H1 (cell line): ENCODE measurements around the gene MCF2L. TPM values are rescaled to one million over a fixed set of nuclear protein-coding genes. Genes with fewer than 3 reads are reported as not detected.

Experiments
- CTCF ChIA-PET: fragments of 300-600 bp; sonication (Branson Sonifier 250); formaldehyde crosslinking; loops from one replicate; lab custom pipeline; 2021; ENCODE audit not compliant: partially characterized antibody; lab: Charles Lee
- POLR2A ChIA-PET: fragments of 300-600 bp; sonication (Branson Sonifier 250); formaldehyde crosslinking; loops from one replicate; lab custom pipeline; 2021; ENCODE audit warnings: inconsistent platforms; ENCODE audit not compliant: partially characterized antibody; lab: Charles Lee
- DNase-seq, 2 experiments: peaks; one replicate each; pipeline versions ENCODE4 v3.0.0 to v3.0.0-alpha.2; 2010 to 2022; ENCODE audit warnings: low spot score in 2 of 2, low read depth in 1 of 2, mixed read lengths in 1 of 2
- FAIRE-seq: peaks from 2 replicates; lab custom pipeline; 2011; peaks lifted over from hg19 to GRCh38; lab: Jason Lieb, UNC
- H2AFZ ChIP-seq: 2 replicates; pipeline ENCODE4 v1.8.1; 2012; ENCODE audit warnings: low read length, inconsistent platforms
- H2AK5ac ChIP-seq: 2 replicates; pipeline ENCODE4 v1.6.1; 2013; ENCODE audit warnings: low read depth, low read length
- H2BK120ac ChIP-seq: replicated peaks from 2 replicates; pipeline ENCODE3; 2013; ENCODE audit warnings: low read depth, low read length, inconsistent platforms
- H2BK12ac ChIP-seq: 2 replicates; pipeline ENCODE4 v1.6.1; 2013; ENCODE audit warnings: low read depth, low read length
- H2BK15ac ChIP-seq: 2 replicates; pipeline ENCODE4 v1.6.1; 2013; ENCODE audit warnings: low read length
- H2BK20ac ChIP-seq: 2 replicates; pipeline ENCODE4 v1.6.1; 2013; ENCODE audit warnings: low read length
- H2BK5ac ChIP-seq: 2 replicates; pipeline ENCODE4 v1.6.1; 2013; ENCODE audit warnings: low read depth, low read length
- H3K14ac ChIP-seq: 2 replicates; pipeline ENCODE4 v1.6.1; 2013; ENCODE audit warnings: inconsistent platforms; ENCODE audit not compliant: insufficient read length
- H3K18ac ChIP-seq: 2 replicates; pipeline ENCODE4 v1.6.1; 2013; ENCODE audit warnings: low read length; ENCODE audit errors: extremely low read depth
- H3K23ac ChIP-seq: 2 replicates; pipeline ENCODE4 v1.6.1; 2013; ENCODE audit warnings: inconsistent platforms; ENCODE audit not compliant: insufficient read length
- H3K23me2 ChIP-seq: 2 replicates; pipeline ENCODE4 v1.6.1; 2013; ENCODE audit warnings: low read depth, low read length
- H3K27ac ChIP-seq: 2 replicates; pipeline ENCODE4 v1.6.1; 2011; ENCODE audit warnings: low read depth, low read length, inconsistent platforms
- H3K27me3 ChIP-seq, 4 experiments: replicated peaks in 1 of 4; 1 replicate in 1 of 4; 2 replicates in 3 of 4; pipeline versions ENCODE4 v1.6.1 to v1.8.1; 2011 to 2013; ENCODE audit warnings: low read length in 3 of 4, mild to moderate bottlenecking in 3 of 4, inconsistent platforms in 2 of 4, mixed read lengths in 2 of 4, moderate library complexity in 1 of 4; ENCODE audit not compliant: control insufficient read depth in 3 of 4, insufficient read depth in 3 of 4; ENCODE audit errors: extremely low read depth in 1 of 4
- H3K36me3 ChIP-seq, 4 experiments: 2 replicates each; pipeline versions ENCODE4 v1.6.1 to v1.8.1; 2011 to 2013; ENCODE audit warnings: mild to moderate bottlenecking in 4 of 4, low read length in 3 of 4, moderate library complexity in 2 of 4, control low read depth in 1 of 4, inconsistent platforms in 1 of 4; ENCODE audit not compliant: insufficient read depth in 4 of 4, control insufficient read depth in 2 of 4
- H3K4ac ChIP-seq: replicated peaks from 2 replicates; pipeline ENCODE3; 2013; ENCODE audit warnings: low read length, low read depth, mixed read lengths, inconsistent platforms; ENCODE audit not compliant: insufficient read length
- H3K4me1 ChIP-seq, 4 experiments: replicated peaks in 1 of 4; 1 replicate in 1 of 4; 2 replicates in 3 of 4; pipeline versions ENCODE4 v1.6.1 to v1.8.1; 2011 to 2013; ENCODE audit warnings: low read length in 3 of 4, inconsistent platforms in 2 of 4, mixed read lengths in 1 of 4; ENCODE audit not compliant: insufficient read depth in 4 of 4, control insufficient read depth in 3 of 4
- H3K4me2 ChIP-seq, 2 experiments: 2 replicates each; pipeline versions ENCODE4 v1.6.1 to v1.8.1; 2011 to 2013; ENCODE audit warnings: low read depth in 2 of 2, low read length in 2 of 2, control low read depth in 1 of 2, inconsistent platforms in 1 of 2, mild to moderate bottlenecking in 1 of 2; ENCODE audit not compliant: insufficient read depth in 1 of 2
- H3K4me3 ChIP-seq, 4 experiments: fragments of 200-600, 300-600 bp in 1 of 4; sonication (generic), shearing (Covaris generic), sonication (Bioruptor Twin) in 1 of 4; 2 replicates each; pipeline versions ENCODE4 v1.5.1 to v1.8.1; 2011 to 2016; ENCODE audit warnings: low read length in 4 of 4, low read depth in 3 of 4, control low read depth in 2 of 4, inconsistent platforms in 2 of 4, mild to moderate bottlenecking in 2 of 4, mixed read lengths in 1 of 4, moderate library complexity in 1 of 4; ENCODE audit not compliant: insufficient read depth in 2 of 4; ENCODE audit errors: extremely low read depth in 1 of 4
- H3K56ac ChIP-seq: replicated peaks from 2 replicates; pipeline ENCODE3; 2013; ENCODE audit warnings: low read depth, mild to moderate bottlenecking, mixed read lengths, low read length, inconsistent platforms; ENCODE audit not compliant: insufficient read length
- H3K79me1 ChIP-seq: 2 replicates; pipeline ENCODE4 v1.6.1; 2013; ENCODE audit warnings: low read depth, low read length, control low read depth
- H3K79me2 ChIP-seq, 2 experiments: 2 replicates each; pipeline versions ENCODE4 v1.6.1 to v1.8.1; 2012 to 2013; ENCODE audit warnings: low read length in 2 of 2, mild to moderate bottlenecking in 2 of 2, inconsistent platforms in 1 of 2; ENCODE audit not compliant: insufficient read depth in 2 of 2, control insufficient read depth in 1 of 2
- H3K9ac ChIP-seq, 4 experiments: replicated peaks in 1 of 4; 1 replicate in 1 of 4; 2 replicates in 3 of 4; pipeline versions ENCODE4 v1.6.1 to v1.8.1; 2011 to 2013; ENCODE audit warnings: low read depth in 3 of 4, low read length in 3 of 4, control low read depth in 2 of 4, mild to moderate bottlenecking in 2 of 4, moderate library complexity in 2 of 4, inconsistent platforms in 1 of 4; ENCODE audit errors: extremely low read depth in 1 of 4
- H3K9me3 ChIP-seq, 2 experiments: 2 replicates each; pipeline versions ENCODE4 v1.6.1 to v1.8.1; 2012 to 2013; ENCODE audit warnings: mild to moderate bottlenecking in 2 of 2, moderate library complexity in 2 of 2, control low read depth in 1 of 2, inconsistent platforms in 1 of 2, low read depth in 1 of 2, low read length in 1 of 2, mixed read lengths in 1 of 2; ENCODE audit not compliant: insufficient read depth in 2 of 2
- H4K20me1 ChIP-seq, 2 experiments: replicated peaks in 1 of 2; 2 replicates each; pipeline versions ENCODE3 to v1.8.1; 2011 to 2013; ENCODE audit warnings: inconsistent platforms in 2 of 2, low read length in 2 of 2, mild to moderate bottlenecking in 1 of 2; ENCODE audit not compliant: insufficient read depth in 2 of 2, control insufficient read depth in 1 of 2
- H4K5ac ChIP-seq: 2 replicates; pipeline ENCODE4 v1.6.1; 2013; ENCODE audit warnings: low read length, low read depth, mixed read lengths, inconsistent platforms; ENCODE audit not compliant: insufficient read length
- H4K8ac ChIP-seq: 2 replicates; pipeline ENCODE4 v1.8.0; 2013; ENCODE audit warnings: mild to moderate bottlenecking, moderate library complexity, low read length, inconsistent platforms; ENCODE audit not compliant: insufficient read depth; ENCODE audit errors: extremely low read depth
- H4K91ac ChIP-seq: replicated peaks from 2 replicates; pipeline ENCODE3; 2013; ENCODE audit warnings: low read length, mixed read lengths, inconsistent platforms; ENCODE audit not compliant: insufficient read length
- ATF3 ChIP-seq: IDR thresholded peaks from 2 replicates; pipeline ENCODE4 v1.6.1; 2011; ENCODE audit warnings: low read depth, mild to moderate bottlenecking, low read length; ENCODE audit not compliant: insufficient read depth
- BCL11A ChIP-seq, 2 experiments: IDR thresholded peaks; one replicate each; pipeline ENCODE4 v1.6.1; 2011; ENCODE audit warnings: low read depth in 2 of 2, low read length in 2 of 2, mild to moderate bottlenecking in 2 of 2
- EP300 ChIP-seq, 2 experiments: IDR thresholded peaks; 1 replicate in 1 of 2; 2 replicates in 1 of 2; pipeline ENCODE4 v1.6.1; 2011 to 2012; ENCODE audit warnings: low read depth in 2 of 2, low read length in 2 of 2, mild to moderate bottlenecking in 2 of 2, borderline replicate concordance in 1 of 2, inconsistent platforms in 1 of 2, moderate library complexity in 1 of 2
- HDAC2 ChIP-seq, 2 experiments: fragments of 300-600 bp in 1 of 2; sonication (generic) in 1 of 2; IDR thresholded peaks; 2 replicates each; pipeline ENCODE4 v1.6.1; 2011 to 2012; ENCODE audit warnings: low read depth in 2 of 2, low read length in 2 of 2, mild to moderate bottlenecking in 2 of 2, moderate library complexity in 2 of 2, borderline replicate concordance in 1 of 2, inconsistent platforms in 1 of 2
- KDM5A ChIP-seq: fragments of 200-600 bp; IDR thresholded peaks from 2 replicates; pipeline ENCODE4 v1.7.1; 2012; ENCODE audit warnings: mild to moderate bottlenecking, low read length, inconsistent platforms, mixed read lengths
- MAX ChIP-seq: IDR thresholded peaks from 2 replicates; pipeline ENCODE4 v1.6.1; 2012; ENCODE audit warnings: inconsistent platforms
- RXRA ChIP-seq: IDR thresholded peaks from 2 replicates; pipeline ENCODE4 v1.6.1; 2011; ENCODE audit warnings: low read depth, mild to moderate bottlenecking, low read length, moderate library complexity; ENCODE audit not compliant: insufficient read depth
- SIN3A ChIP-seq, 2 experiments: IDR thresholded peaks in 1 of 2; conservative IDR thresholded peaks in 1 of 2; 2 replicates each; pipeline ENCODE4 v1.6.1; 2011 to 2012; ENCODE audit warnings: low read length in 2 of 2, improper control_type of control experiment in 1 of 2, low read depth in 1 of 2, mild to moderate bottlenecking in 1 of 2
- TAF1 ChIP-seq: IDR thresholded peaks from 2 replicates; pipeline ENCODE4 v1.6.1; 2011; ENCODE audit warnings: mild to moderate bottlenecking, low read depth, low read length
- WGBS, 2 experiments: shearing (Covaris generic) in 1 of 2; methylation state at CpG; one replicate each; pipeline versions ENCODE4 v1.1.6 to v1.1.7; 2013 to 2015; ENCODE audit warnings: low lambda C conversion rate in 2 of 2, mixed read lengths in 2 of 2, inconsistent platforms in 1 of 2, low coverage in 1 of 2, missing lambda C conversion rate in 1 of 2; ENCODE audit not compliant: insufficient replicate concordance in 2 of 2, insufficient coverage in 1 of 2, insufficient read length in 1 of 2; ENCODE audit errors: extremely low coverage in 1 of 2, missing lambda C conversion rate in 1 of 2; 5-methylcytosine and 5-hydroxymethylcytosine counted together
- polyA plus RNA-seq, 7 experiments: library from polyadenylated mRNA; depleted of rRNA in 3 of 7; stranded (reverse) in 5 of 7; unstranded in 2 of 7; fragments of >200 nt in 5 of 7; fragments of 200-250 nt in 2 of 7; gene quantifications; 1 replicate in 5 of 7; 2 replicates in 1 of 7; 4 replicates in 1 of 7; pipeline versions ENCODE4 v1.2.1 to v1.2.3, GENCODE V29; 2011 to 2013; ENCODE audit warnings: missing spikeins in 2 of 7, mixed read lengths in 2 of 7
- total RNA-seq: library from RNA; stranded (reverse); fragmentation: NEBNext Ultra II Directional; extraction: Animal tissue kit (Norgen Biotek cat#: 25700); gene quantifications from 2 replicates; pipeline ENCODE4 v1.2.1, GENCODE V29; 2021

The MCF2L gene
- total and polyA plus RNA-seq, 2 of the 8 experiments (the other 6 are each of a cell fraction or from before 2014, with no cell fraction given) = 10.1 to 24.4 TPM

GRCh38 chr13:113035213-113035800, 66.3 kb downstream of the MCF2L start:
- Histone ChIP-seq H3K27ac (no peak overlapping the region), H3K18ac (no peak overlapping the region), H3K36me3 (no peaks in the 10 kb centered on the region), H3K79me1 (no peaks in the 10 kb centered on the region; the same call in 1 of the 2 replicates), H3K79me2 (no peaks in the 10 kb centered on the region), H3K4me2 (no peak overlapping the region), H3K9ac (no peak overlapping the region), H4K5ac (no peak overlapping the region), H3K9me3 (peaks cover 0 to 8% of the 10 kb centered on the region in 2 experiments; a peak in 1 of 4 replicates), H3K4ac (no peak overlapping the region), H3K23ac (no peak overlapping the region), H3K23me2 (no peaks in the 10 kb centered on the region), H2BK12ac (no peak overlapping the region), H3K4me1 (no peaks in the 10 kb centered on the region; a peak in 1 of 7 replicates), H3K14ac (no peak overlapping the region), H3K27me3 (no peaks in the 10 kb centered on the region), H4K91ac (no peak overlapping the region), H2AFZ (no peak overlapping the region), H2AK5ac (no peak overlapping the region), H3K4me3 (no peak overlapping the region), H3K56ac (no peak overlapping the region), H2BK20ac (no peak overlapping the region), H2BK5ac (no peak overlapping the region), H2BK15ac (no peak overlapping the region), H2BK120ac (no peak overlapping the region), H4K20me1 (no peaks in the 10 kb centered on the region), H4K8ac (no peak overlapping the region)
- WGBS, 2 experiments = 79% methylated on average over 20 of the region's 20 CpGs; no CpG with 5 or more reads in 1 of the 2 experiments
- FAIRE-seq (no peak), DNase-seq (no peak)
- ChIA-PET POLR2A (no interaction called here), CTCF (interaction anchor here (0.6 to 3.6 kb wide), 22 partner anchors 9 to 116 kb away, joined by 3 to 24 read pairs (median 6); partner anchors contain the start of gene F10)
- no peak for TF ChIP-seq TAF1
- no peak for TF ChIP-seq RXRA
- no peak for TF ChIP-seq HDAC2 (IDR thresholded peaks at IDR 0.05; ENCODE audit: borderline replicate concordance in 1 of 2, low read depth in 2 of 2, low read length in 2 of 2)
- no peak for TF ChIP-seq EP300 (IDR thresholded peaks at IDR 0.05; ENCODE audit: borderline replicate concordance in 1 of 2, low read depth in 2 of 2, low read length in 2 of 2)
- TF ChIP-seq SIN3A (conservative IDR thresholded peaks at IDR 0.05 in 1 of 2, IDR thresholded peaks at IDR 0.05 in 1 of 2; ENCODE audit: low read depth in 1 of 2, low read length in 2 of 2) = no peak
- TF ChIP-seq MAX = no peak
- no peak for TF ChIP-seq BCL11A (IDR thresholded peaks at IDR 0.05; ENCODE audit: low read depth in 2 of 2, low read length in 2 of 2)
- no peak for TF ChIP-seq ATF3
- no peak for TF ChIP-seq KDM5A
